OCI-M2 (cell line): ENCODE results near the gene GMPR.

Source experiments
- DNase-seq: peaks from one replicate; lab custom pipeline; 2025; ENCODE audit not compliant: unreplicated experiment; lab: John Stamatoyannopoulos, UW

Gene GMPR

GRCh38 chr6:16296061-16296670, 57.8 kb downstream of the GMPR start:
- DNase-seq = no peak

GRCh38 chr6:16299861-16300260, 61.5 kb downstream of the GMPR start:
- no peak for DNase-seq

- no peak for DNase-seq
These were observed 63.1 kb downstream of the GMPR start for GRCh38 chr6:16301511-16301910.

GRCh38 chr6:16302721-16303552, 64.5 kb downstream of the GMPR start:
- no peak for DNase-seq

GRCh38 chr6:16305246-16305725, 66.9 kb downstream of the GMPR start:
- DNase-seq = no peak

GRCh38 chr6:16305788-16306187, 67.4 kb downstream of the GMPR start:
- DNase-seq = no peak

- DNase-seq = no peak
These were observed 67.9 kb downstream of the GMPR start for GRCh38 chr6:16306334-16306733.

- DNase-seq = no peak
These were observed 73.4 kb downstream of the GMPR start for GRCh38 chr6:16311763-16312162.

- no peak for DNase-seq
These were observed 75.3 kb downstream of the GMPR start for GRCh38 chr6:16313732-16314131.

- DNase-seq = no peak
These were observed 75.9 kb downstream of the GMPR start for GRCh38 chr6:16314296-16314695.

GRCh38 chr6:16316741-16317251, 78.4 kb downstream of the GMPR start:
- no peak for DNase-seq

GRCh38 chr6:16318538-16318937, 80.2 kb downstream of the GMPR start:
- no peak for DNase-seq

GRCh38 chr6:16318953-16319720, 80.8 kb downstream of the GMPR start:
- DNase-seq = no peak

- no peak for DNase-seq
These were observed 81.6 kb downstream of the GMPR start for GRCh38 chr6:16319813-16320532.

- no peak for DNase-seq
These were observed 82.3 kb downstream of the GMPR start for GRCh38 chr6:16320533-16321340.

- no peak for DNase-seq
These were observed 82.9 kb downstream of the GMPR start for GRCh38 chr6:16321341-16321710.

GRCh38 chr6:16321826-16322225, 83.4 kb downstream of the GMPR start:
- DNase-seq = no peak

GRCh38 chr6:16322666-16323312, 84.4 kb downstream of the GMPR start:
- DNase-seq = no peak

- no peak for DNase-seq
These were observed 85.8 kb downstream of the GMPR start for GRCh38 chr6:16324184-16324583.
